ENCODE data around the gene MMP24.
"Not testable (repeated sequence)": the region's sequence is repeated elsewhere in the genome, so short reads cannot be mapped to it uniquely, and the experiment has no call there.

MMP24 gene

GRCh38 chr20:35216541-35216940 is 9.9 kb upstream of the MMP24 start:
- DNase-seq (ENCODE audit: low read depth), result no peak

GRCh38 chr20:35223941-35224340 is 2.5 kb upstream of the MMP24 start:
- DNase-seq (ENCODE audit: low read depth), result no peak

GRCh38 chr20:35224536-35224935 is 2.0 kb upstream of the MMP24 start:
- DNase-seq (ENCODE audit: low read depth), result no peak

- no peak for DNase-seq (ENCODE audit: low read depth)
Measured at GRCh38 chr20:35225319-35226125, 968 bp upstream of the MMP24 start.

- peak; percentile 21 for DNase-seq (ENCODE audit: low read depth)
Measured at GRCh38 chr20:35226884-35227681, 593 bp downstream of the MMP24 start.

GRCh38 chr20:35232575-35232974 is 6.1 kb downstream of the MMP24 start:
- DNase-seq (ENCODE audit: low read depth), result no peak

GRCh38 chr20:35235881-35236280 is 9.4 kb downstream of the MMP24 start:
- DNase-seq (ENCODE audit: low read depth), result no peak

- DNase-seq (ENCODE audit: low read depth), result no peak
Measured at GRCh38 chr20:35237486-35237885, 11.0 kb downstream of the MMP24 start.

- DNase-seq (ENCODE audit: low read depth), result no peak
Measured at GRCh38 chr20:35238170-35238569, 11.7 kb downstream of the MMP24 start.

GRCh38 chr20:35238735-35239134 is 12.2 kb downstream of the MMP24 start:
- DNase-seq (ENCODE audit: low read depth), result no peak

GRCh38 chr20:35240083-35240810 is 13.8 kb downstream of the MMP24 start:
- no peak for DNase-seq (ENCODE audit: low read depth)

- DNase-seq (ENCODE audit: low read depth), result no peak
Measured at GRCh38 chr20:35240811-35241293, 14.4 kb downstream of the MMP24 start.

- no peak for DNase-seq (ENCODE audit: low read depth)
Measured at GRCh38 chr20:35243317-35243716, 16.8 kb downstream of the MMP24 start.

GRCh38 chr20:35243986-35244385 is 17.5 kb downstream of the MMP24 start:
- DNase-seq (ENCODE audit: low read depth), result no peak

- no peak for DNase-seq (ENCODE audit: low read depth)
Measured at GRCh38 chr20:35246723-35247122, 20.2 kb downstream of the MMP24 start.

GRCh38 chr20:35248641-35249475 is 22.4 kb downstream of the MMP24 start:
- no peak for DNase-seq (ENCODE audit: low read depth)

- DNase-seq (ENCODE audit: low read depth), result no peak
Measured at GRCh38 chr20:35251613-35251940, 25.1 kb downstream of the MMP24 start.

- no peak for DNase-seq (ENCODE audit: low read depth)
Measured at GRCh38 chr20:35252037-35252461, 25.6 kb downstream of the MMP24 start.

- not testable (repeated sequence) for DNase-seq (ENCODE audit: low read depth)
Measured at GRCh38 chr20:35252598-35252997, 26.1 kb downstream of the MMP24 start.

GRCh38 chr20:35253010-35253409 is 26.5 kb downstream of the MMP24 start:
- DNase-seq (ENCODE audit: low read depth), result no peak

GRCh38 chr20:35254448-35254999 is 28.0 kb downstream of the MMP24 start:
- no peak for DNase-seq (ENCODE audit: low read depth)

All from activated T-cell treated with anti-CD3 and anti-CD28 coated beads for 24 hours (primary cell).